Measurements from ENCODE around the gene AK9. TPM values are rescaled to one million over a fixed set of nuclear protein-coding genes. Genes with fewer than 3 reads are reported as not detected.

Gene AK9
- total RNA-seq, 1 donor from 2014 or later = 12.9 TPM

DNA sequence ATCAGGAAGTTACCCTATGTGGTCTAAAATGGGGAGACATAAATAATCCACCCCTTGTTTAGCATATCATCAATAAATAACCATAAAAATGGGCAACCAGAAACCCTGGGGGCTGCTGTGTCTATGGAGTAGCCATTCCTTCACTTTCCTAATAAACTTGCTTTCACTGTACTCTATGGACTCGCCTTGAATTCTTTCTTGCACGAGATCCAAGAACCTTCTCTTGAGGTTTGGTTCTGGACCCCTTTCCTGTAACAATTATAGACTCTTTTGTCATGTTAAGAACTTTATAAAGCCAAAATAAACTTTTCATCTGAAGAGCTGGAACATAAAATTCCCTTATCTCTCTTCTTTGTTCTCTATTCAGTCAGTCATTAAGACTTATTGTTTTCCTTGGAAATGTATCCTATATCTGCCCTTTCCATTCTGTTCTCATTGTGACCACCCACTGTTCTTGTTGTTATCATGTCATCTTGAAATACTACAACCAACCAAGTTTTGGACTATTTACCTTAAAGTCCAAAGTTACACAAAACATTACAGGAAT lies 178.7 kb downstream of the AK9 start:
- DNase-seq (ENCODE audit: low spot score) = no peak

DNA sequence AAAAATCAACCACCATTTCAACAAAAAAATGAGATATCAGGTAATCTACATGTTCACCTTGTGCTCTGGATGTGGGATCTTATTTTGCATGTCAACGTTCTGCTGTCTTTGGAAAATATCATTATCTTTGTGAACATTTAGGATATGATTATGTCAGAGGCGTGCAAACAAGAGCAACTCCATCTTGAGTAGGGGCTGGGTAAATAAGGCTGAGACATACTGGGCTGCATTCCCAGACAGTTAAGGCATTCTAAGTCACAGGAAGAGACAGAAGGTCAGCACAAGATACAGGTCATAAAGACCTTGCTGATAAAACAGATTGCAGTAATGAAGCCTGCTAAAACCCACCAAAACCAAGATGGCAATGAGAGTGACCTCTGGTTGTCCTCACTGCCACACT lies 179.2 kb downstream of the AK9 start:
- DNase-seq (ENCODE audit: low spot score) = no peak

DNA sequence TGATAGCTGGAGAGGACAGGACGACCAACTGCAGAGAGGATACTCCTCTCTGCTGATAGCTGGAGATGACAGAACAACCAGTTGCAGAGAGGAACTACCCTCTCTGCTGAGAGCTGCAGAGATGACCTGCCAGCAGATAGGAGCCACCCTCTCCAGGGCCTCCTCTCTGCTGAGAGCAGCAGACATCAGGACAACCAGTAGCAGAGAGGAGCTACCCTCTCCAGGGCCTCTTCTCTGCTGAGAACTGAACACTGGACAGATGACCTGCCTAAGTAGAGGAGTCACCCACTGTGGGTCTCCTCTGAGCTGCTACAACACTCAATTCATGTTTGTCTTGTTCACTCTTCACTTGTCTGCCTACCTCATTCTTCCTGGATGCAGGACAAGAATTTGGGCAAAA lies 180.6 kb downstream of the AK9 start:
- no peak for DNase-seq (ENCODE audit: low spot score)

DNA sequence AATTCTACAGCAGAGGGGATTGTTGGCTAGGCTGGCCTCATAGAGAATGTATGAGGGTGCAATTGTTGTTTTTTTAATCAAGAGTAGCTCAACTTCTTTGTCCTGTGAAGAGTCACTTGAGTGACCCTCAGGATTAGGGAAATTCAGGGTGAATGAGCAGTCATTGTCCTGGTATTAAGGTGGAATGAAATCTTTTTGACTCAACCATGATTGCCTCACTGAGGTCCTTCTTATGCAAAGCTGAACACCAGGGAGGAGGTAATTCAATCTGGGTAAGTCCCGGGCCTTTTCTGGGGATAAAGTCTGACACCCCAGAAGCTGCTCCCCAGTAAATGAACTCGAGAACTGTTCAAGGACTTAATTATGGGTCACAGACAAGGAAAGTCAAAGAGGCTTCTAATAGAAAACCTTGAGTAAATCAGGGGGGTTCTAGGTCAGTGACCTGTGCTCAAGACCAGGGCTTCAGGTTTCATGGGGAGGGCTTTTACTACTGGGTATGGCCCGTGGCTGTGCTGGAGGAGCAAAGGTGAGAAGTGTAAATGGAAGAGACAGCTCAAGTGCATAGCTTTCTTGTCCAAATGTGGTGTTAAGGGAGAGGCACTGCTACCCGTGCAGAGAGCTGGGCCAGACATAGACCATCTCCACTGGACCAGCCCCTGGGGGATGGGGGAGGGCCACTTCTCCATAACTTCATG lies 182.7 kb downstream of the AK9 start:
- DNase-seq (ENCODE audit: low spot score) = no peak

DNA sequence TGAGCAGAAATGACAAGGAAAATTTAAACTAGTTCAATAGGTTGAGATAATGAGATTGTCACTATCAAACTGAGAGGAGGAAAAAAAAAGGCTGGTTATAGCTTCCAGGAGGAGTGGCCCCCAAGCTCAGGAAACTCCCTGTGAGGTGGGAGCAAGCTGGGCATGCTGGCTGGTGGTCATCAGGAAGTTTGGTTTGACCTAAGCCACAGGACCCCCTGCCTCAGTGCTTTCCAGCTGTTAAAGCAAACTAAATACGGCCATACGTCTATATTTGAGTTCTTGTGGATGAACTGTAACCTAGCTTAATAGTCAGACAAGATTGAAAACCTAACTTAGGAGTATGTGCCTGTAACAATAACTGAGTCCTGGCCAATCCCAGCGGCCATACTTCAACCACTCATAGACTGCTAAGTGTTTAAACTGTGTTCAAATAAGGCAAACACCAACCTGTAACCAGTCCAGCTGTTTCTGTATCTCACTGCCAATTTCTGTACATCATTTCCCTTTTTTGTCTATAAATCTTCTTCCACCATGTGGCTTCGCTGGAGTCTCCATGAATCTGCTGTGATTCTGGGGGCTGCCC lies 183.4 kb downstream of the AK9 start:
- DNase-seq (ENCODE audit: low spot score) = no peak

DNA sequence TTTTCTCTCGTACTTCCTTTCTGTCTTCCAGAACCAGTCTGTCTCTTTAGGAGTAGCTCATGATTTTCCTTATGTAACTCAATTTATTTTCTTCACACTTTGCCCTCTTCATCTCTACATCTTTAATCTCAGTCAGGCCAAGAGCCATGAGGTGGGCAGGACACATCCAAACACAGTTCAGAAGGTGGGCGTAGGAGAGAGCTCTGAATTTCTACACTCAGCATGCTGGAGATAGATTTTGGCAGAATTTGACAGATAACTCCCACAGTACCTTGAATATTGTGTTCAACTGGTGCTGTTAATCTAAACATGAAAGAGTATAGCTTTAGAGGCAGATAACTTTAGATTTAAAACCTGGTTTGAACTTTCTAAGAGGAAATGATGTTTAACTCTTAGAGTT lies 184.2 kb downstream of the AK9 start:
- DNase-seq (ENCODE audit: low spot score) = no peak

DNA sequence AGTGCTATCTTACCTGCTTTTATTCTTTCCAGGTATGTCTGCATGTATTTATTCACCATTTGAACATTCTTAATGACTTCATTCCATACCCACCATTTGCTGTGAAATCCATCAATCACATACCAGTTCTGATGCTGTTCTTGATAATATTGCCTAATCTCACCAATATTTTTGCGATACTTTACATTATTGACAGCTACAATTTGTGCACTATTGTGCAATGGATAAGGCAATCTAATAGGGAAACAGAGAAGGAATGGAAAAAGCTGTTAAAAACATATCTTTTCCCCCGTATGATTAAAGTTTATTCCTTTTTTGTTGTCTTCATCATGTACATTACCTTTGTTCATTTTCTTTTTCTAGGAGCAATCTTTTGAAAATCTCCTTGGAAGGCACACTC lies 184.7 kb downstream of the AK9 start:
- DNase-seq (ENCODE audit: low spot score) = no peak

DNA sequence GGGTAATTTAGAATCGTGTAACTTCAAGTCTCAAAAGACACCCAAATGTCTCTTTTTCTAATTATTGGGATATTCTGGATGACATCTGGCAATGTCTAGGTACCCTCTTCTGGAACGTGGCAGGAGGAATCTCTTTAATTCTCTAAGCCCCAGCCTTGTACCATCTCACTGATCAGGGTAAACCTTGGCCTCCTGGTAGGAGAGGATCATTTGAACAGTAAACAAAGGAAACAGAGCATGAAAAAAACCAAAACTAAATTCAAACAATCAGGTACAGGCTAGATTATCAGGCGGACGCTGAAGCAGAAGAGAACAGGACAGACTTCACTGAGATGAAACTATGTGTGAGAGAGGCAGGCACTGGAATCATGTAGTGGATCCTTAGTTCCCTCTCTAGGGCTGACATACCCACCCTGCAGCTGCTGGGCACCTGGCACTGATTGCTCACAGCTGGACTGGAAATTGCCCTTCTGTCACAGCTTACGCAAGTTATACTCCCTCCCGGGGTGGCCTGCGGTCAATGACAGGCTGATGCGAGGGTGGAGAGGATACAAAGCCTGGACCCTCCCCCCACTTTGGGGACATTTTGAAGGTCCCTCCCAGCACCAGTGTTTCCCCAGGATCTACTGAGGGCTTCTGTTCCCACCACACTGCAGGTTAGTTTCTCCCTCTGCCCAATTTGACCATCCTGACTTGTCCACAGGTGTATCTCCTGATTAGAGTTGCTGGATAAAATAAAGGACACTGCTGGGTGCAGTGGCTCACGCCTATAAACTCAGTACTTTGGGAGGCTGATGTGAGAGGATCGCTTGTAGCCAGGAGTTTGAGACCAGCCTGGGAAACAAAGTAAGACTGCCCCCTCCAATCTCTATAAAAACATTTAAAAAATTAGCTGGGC lies 187.4 kb downstream of the AK9 start:
- DNase-seq (ENCODE audit: low spot score) = no peak

DNA sequence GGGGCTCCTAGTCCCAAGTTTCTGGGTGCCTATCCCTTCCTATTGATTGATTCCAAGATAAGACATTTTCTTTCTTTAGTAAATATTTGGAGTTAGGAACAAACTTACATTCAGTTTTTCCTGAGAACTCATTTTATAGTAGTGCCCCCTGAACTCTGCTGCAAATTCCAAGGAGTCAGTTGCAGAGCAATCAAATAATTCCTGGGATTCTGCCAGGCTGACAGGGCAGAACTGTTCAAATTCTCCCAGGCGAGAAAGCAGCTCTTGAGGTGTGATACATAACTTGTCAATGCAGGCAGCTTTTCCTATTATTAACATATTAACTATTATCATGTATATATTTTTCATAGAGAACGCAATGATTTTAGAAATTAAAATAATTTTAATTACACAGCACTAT lies 192.1 kb downstream of the AK9 start:
- DNase-seq (ENCODE audit: low spot score) = no peak

DNA sequence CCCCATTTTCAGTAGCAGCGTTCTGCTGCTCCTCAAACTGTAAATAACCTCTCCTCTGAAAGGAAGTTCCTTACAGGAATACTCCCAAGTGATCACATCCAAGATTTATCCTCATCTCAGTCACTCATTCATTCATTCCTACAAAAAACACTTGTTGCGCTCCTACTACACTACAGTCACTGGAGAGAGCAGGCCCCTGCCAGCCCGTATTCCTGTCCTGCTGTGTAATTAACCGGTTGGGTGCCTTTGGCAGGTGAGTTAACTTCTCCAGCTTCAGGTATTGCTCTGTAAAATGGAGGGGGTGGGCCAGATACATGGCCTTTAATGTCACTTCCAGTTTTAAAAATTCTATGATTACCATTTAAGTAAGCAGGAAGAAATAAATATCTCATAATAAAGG lies 192.9 kb downstream of the AK9 start:
- DNase-seq (ENCODE audit: low spot score) = no peak

DNA sequence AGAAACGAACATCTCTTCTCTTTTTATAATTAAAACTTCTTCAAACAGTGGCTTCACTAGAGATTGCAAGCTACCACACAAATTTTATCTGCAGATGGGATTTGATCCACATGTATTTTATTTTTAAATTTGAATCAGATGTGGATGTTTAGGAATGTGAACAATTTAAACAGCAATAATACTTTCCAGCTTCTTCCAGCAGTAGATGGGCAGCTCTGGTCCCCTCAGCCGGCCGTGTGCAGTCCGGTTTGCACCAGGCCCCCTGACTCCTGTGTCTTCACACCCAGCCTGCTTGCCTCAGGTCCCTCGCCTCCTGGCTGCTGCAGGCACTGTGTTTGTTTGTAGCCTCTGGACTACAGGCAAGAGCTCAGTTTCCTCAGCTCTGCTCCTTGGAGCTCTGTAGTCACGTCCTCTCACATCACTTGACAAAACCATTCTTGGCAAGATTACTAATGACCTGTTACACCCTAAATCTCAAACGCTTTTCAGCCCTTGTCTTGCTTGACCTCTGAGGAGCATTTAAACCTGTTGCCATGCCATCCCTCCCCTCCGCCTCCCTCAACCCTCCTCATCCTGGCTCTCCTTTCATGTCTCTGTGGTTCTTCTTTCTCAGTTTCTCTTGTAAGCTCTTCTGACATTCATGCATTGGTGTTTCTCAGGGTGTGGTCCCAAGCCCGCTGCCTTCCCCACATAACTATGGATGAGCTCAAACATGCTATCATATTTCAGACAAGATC lies 194.8 kb downstream of the AK9 start:
- DNase-seq (ENCODE audit: low spot score) = no peak

DNA sequence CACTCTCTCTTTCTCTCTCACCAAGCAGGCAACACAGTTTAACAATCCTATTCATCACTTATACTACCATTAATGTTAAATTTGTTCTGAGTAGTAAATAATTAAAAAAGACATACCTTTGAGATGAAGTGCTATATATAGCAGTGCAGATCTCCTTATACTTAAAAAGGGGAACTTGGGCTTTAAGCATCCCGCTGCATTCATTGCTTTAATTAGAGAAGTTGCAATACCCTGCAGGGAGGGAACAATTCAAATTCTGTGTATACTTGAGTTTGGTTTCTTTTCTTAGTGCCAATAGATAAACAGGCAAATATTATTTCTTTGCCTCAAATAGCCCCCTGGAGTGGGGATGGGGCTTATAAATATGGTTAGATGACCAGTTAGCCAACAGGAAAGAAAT lies 197.1 kb downstream of the AK9 start:
- no peak for DNase-seq (ENCODE audit: low spot score)

DNA sequence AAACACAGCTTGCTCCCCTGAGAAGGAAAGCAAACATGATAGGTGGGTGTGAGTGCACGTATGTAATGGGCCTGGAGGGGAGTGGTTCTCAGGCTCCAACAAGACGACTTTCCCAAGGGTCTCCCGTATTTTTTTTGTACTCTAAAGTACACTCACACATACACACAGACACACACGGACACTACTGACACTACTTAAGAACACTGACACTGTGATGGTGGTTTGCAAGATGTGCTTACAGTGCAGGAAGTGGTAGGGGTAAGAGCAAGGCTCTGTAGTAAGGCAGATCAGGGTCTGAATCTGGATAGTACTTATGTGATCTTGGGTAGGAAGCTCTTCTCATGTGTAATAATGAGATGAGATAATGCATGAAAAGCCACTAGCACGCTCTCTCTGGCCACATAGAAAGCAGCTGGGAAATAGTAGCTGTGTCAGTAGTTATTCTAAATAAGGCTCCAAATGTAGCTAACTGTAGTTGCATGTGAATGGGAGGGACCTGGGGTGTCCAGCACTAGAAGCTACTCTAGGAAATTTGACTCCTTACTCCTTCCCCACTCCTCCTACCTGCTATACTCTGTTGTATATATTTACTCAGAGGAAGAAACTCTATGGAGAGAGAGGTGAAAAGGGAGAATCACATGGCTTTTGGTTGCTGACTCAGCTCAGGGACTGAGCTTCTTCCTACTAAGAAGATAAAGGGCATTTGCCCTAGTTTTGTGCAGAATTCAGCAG lies 199.6 kb downstream of the AK9 start:
- DNase-seq (ENCODE audit: low spot score) = no peak

DNA sequence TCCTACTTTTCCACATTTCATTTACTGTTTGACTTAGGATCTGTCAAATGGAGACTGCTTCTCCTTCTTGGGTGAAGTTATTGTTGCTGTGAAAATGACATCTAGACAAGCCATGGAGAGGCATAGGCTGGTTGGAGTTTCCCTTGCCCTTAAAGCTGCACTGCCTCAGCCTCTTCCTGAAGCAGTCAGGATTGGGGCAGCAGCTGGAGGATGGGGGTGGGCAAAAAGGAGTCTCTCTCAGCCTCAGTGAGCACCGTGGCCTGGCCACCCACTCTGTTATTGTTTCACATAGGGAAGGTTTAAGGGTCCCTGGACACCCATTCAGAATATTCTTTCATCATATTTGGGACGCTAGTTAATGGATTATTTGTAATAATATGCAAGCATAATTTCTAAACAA lies 200.3 kb downstream of the AK9 start:
- no peak for DNase-seq (ENCODE audit: low spot score)

DNA sequence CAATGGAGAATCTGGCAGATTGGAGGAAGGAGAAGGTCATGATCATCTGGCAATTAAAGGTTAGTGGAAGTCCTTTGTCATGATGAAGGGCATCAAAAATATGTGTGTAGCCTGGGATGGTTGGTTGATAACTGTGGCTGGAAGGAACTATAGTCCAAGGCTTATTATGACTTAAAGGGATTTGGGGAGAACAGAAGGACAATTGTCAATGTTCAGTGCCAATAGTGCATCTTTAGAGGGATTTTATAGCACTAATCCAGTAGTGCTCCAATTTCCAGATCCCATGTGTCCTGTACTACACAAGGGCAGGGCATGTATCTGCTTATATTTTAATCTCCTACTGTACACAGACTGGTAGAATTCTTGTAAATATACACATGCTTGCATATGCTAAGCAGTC lies 203.0 kb downstream of the AK9 start:
- DNase-seq (ENCODE audit: low spot score) = no peak

DNA sequence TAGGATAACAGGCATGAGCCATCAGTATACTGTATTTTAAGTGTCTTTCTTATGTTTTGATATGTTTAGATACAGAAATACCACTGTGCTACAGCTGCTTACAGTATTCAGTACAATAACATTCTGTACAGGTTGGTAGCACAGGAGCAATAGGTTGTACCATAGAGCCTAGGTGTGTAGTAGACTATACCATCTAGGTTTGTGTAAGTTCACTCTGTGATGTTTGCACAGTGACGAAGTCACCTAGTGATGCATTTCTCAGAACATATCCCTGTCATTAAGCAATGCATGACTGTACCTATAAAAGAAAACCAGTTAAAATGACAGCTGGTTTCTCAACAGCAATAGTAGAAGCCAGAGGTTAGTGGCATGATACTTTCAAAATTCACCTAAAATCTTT lies 204.9 kb downstream of the AK9 start:
- no peak for DNase-seq (ENCODE audit: low spot score)

DNA sequence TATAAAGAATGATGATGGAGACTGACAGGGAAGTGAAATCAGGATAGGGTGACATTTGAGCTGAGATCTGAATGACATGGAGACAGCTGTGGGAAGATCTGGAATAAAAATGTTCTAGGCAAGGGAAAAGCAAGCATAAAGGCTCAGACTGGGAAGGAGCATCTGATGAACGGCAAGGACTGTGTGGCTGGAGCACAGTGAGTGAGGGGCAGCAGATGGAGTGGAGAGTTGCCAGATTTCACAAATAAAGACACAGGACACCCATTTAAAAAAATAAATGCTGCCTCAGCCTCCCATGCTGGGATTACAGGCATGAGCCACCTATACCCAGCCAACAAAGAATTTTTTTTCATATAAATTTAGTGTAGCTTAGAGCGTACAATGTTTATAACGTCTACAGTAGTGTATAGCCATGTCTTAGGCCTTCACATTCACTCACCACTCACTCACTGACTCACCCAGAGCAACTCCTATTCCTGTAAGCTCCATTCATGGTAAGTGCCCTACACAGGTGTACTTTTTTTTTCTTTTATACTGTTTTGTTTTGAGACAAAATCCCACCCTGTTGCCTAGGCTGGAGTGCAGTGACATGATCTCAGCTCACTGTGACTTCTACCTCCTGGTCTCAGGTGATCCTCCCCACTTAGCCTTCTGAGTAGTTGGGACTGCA lies 205.6 kb downstream of the AK9 start:
- no peak for DNase-seq (ENCODE audit: low spot score)

DNA sequence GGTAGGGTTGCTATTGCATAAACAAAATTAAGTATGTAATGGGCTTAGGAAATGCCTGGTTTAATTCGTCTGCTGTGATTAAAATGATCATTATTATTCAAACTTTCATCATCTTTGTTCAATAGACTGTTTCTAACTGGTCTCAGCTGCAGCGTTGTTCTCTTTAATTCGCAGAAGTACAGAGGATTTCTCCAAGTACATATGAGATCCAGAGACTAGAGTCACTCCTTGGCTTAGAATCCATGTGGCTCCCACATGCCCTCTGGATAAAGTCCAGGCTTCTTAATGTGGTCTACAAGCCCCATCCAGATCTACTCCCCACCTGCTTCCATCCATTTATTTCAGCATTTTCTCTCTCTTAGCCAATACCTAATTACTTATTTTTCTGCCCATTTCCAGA lies 206.9 kb downstream of the AK9 start:
- DNase-seq (ENCODE audit: low spot score) = no peak

DNA sequence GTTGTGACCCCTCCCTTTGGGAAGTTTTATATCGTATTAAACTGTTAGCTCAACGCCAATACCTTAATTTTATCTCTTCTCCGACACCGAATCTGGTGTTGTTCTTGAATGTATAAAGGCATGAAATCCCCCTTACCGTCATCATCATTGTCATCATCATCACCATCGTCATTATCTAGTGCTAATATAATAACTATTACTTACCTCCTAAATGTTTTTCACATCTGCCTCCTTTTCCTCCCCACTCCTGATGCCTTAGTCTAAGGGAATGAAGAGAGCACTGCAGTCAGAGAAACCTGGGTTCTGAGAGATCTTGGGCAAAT lies 207.3 kb downstream of the AK9 start:
- no peak for DNase-seq (ENCODE audit: low spot score)

DNA sequence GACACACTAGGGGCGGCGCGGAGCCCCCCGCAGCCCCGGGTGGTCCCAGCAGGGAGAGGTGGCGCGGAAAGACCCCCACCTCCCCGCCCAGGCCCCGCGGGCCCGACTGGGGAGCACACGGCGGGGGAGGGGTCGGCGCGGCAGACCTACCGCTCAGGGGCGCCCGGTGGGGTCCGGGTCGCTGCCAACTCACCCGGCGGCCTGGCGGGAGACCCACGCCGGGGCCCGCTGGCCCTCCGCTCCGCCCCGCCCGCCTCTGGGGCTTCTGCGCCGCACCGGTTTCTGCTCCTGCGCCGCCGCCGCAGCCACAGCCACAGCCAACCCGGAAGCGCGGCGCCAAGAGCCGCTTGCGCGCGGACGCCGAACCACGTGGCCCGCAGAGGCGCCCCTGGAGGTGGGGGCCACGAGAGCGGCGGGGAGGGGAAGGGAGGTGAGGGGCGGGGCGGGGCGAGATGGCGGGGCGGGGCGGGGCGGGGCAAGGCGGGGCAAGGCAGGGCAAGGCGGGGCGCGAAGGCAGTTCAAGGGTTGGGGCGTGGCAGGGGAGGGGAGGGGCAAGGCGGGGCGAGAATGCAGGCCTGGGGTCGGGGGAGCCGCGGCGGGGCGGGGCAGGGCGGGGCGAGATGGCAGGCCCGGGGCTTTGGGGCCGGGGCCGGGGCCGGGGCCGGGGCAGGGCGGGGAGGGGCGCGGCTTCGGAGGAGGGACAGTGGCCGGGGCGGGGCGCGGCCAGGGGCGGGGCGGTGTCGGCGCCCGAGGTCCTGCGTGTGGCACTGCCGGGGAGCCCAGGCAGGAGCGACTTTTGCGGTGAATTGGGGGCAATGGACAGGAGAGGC lies 207.9 kb downstream of the AK9 start, which contains the start of gene ZBTB24:
ZBTB24 (minus strand) TSS at position 315 of the 830 bp plus-strand sequence. CDS start 1,193 bp downstream, outside the sequence.
- peak; percentile 90 for DNase-seq (ENCODE audit: low spot score)

Measured in ureter (tissue), 1 donor.